RWPE1 (cell line): Measurements from ENCODE around the gene PTH2.
A peak's percentile ranks its signal among the peaks of the same experiment; 100 is the strongest.

Experiments used
- CTCF ChIA-PET: fragments of 350-600 bp; sonication (Branson Sonifier 250); formaldehyde crosslinking; extraction: SDS; loops from one replicate; lab custom pipeline; 2021; lab: Yijun Ruan, JAX
- POLR2A ChIA-PET: fragments of 400-600 bp; formaldehyde crosslinking; extraction: SDS; loops from one replicate; lab custom pipeline; 2020; ENCODE audit warnings: antibody characterized with exemption; ENCODE audit not compliant: low non-redundant PET; lab: Yijun Ruan, JAX
- DNase-seq: peaks from one replicate; pipeline ENCODE4 v3.0.0; 2012; ENCODE audit warnings: low spot score
- H3K27ac ChIP-seq: fragments of 450-650 bp; 2 replicates; pipeline ENCODE4 v1.5.1; 2017
- CTCF ChIP-seq: fragments of 450-650 bp; conservative IDR thresholded peaks from 2 replicates; pipeline ENCODE4 v1.5.1; 2017; ENCODE audit warnings: low read depth, mild to moderate bottlenecking

Gene PTH2

GRCh38 chr19:49408816-49409440 is 14.3 kb downstream of the PTH2 start:
- CTCF ChIA-PET, result no interaction called here
- H3K27ac ChIP-seq, result no peak overlapping the region
- no peak for TF ChIP-seq CTCF

DNA sequence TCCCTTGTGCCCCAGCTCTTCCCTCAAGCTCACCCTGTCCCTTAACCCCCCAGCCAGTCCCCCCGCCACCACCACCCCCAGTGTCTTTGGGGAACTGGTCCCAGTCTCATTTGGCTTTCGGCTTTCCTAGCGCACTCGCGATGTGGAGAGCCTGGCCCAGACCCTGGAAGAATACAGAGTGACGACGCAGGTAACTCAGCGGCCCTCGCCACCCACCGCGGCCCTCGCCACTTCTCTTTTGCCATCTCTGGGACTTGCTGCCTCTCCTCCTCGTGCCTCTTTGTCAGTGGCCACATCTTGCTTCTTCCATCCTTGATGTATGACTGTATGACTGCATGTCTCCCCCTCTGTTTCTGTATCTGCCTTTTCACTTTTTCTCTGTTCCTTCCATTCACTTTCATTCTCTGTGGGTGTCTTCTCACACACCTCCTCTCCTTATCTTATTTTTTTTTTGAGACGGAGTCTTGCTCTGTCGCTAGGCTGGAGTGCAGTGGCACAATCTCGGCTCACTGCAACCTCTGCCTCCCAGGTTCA is 15.7 kb downstream of the PTH2 start:
- ChIA-PET POLR2A (interaction anchor here (0.6 kb wide), 1 partner anchor 45 kb away, joined by 4 read pairs; no protein-coding TSS in a partner anchor), CTCF (no interaction called here)
- H3K27ac ChIP-seq, result no peak overlapping the region
- TF ChIP-seq CTCF, result no peak
- no peak for DNase-seq

More at GRCh38 chr19:49408816-49409440, 14.3 kb downstream of the PTH2 start:
- POLR2A ChIA-PET, result no interaction called here
- no peak for DNase-seq

DNA sequence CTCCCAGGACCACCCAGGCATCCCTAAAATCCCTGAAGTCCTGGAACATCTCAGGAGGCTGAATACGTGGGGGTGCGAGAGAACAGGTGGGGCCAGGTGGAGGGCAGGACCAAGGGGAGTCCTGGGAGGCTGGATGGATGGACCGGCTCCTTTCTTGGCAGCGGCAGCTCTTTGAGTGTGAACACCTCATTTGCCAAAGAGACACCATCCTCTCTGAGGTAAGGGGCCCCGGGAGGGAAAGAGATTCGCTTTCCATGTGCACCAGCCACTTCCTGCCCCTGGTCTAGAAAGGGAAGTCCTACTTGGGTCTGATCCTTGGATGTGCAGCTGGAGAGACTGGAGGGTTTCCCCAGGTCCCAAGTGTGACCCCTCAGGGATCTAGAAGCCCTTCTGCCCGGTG is 16.2 kb downstream of the PTH2 start:
- ChIA-PET POLR2A (interaction anchor here (0.6 kb wide), 2 partner anchors 22 to 45 kb away, joined by 4 read pairs; no protein-coding TSS in a partner anchor), CTCF (interaction anchor here (0.7 kb wide), 1 partner anchor 19 kb away, joined by 3 read pairs; the partner anchor contains the start of gene KASH5)
- no peak for DNase-seq
- no peak for TF ChIP-seq CTCF
- H3K27ac ChIP-seq, result no peak overlapping the region

GRCh38 chr19:49403404-49404187 is 19.6 kb downstream of the PTH2 start:
- POLR2A ChIA-PET, result no interaction called here
- CTCF ChIA-PET, result interaction anchor here (0.7 kb wide), 1 partner anchor 12 kb away, joined by 3 read pairs; no protein-coding TSS in a partner anchor
- H3K27ac ChIP-seq, result peak overlapping the region; percentile 39
- no peak for TF ChIP-seq CTCF
- DNase-seq, result no peak

- no peak for DNase-seq
- POLR2A ChIA-PET, result no interaction called here
- CTCF ChIA-PET, result no interaction called here
- H3K27ac ChIP-seq, result no peak overlapping the region
- TF ChIP-seq CTCF, result no peak
Measured at GRCh38 chr19:49400029-49400428, 23.2 kb downstream of the PTH2 start.

DNA sequence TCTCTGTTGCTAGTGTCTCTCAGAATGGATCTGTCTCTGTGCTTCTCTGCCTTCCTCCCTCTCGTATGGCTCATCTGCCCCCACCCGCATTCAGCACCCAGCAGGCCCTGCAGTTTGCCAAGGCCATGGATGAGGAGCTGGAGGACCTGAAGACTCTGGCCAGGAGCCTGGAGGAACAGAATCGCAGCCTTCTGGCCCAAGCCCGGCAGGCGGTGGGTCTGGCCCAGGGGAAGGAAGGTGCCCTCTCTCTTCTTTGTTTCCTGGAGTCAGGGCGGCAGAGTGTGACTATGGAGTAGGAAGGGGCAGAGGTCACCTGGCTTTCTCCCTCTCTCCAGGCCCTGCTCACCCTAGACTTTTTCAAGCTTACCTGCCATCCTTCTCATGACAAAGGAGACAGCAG is 24.3 kb downstream of the PTH2 start:
- TF ChIP-seq CTCF, result no peak
- CTCF ChIA-PET, result no interaction called here
- DNase-seq, result no peak
- H3K27ac ChIP-seq, result no peak overlapping the region
- POLR2A ChIA-PET, result interaction anchor here (0.5 kb wide), 1 partner anchor 28 kb away, joined by 3 read pairs; no protein-coding TSS in a partner anchor
